Keratinocyte (primary cell): ENCODE measurements around the gene TCF7. TPM values are rescaled to one million over a fixed set of nuclear protein-coding genes. Genes with fewer than 3 reads are reported as not detected.

Source experiments
- DNase-seq: peaks from one replicate; pipeline ENCODE4 v3.0.0-alpha.2; 2011; ENCODE audit warnings: low read depth, missing footprints, low spot score
- FAIRE-seq: peaks from 2 replicates; lab custom pipeline; 2011; peaks lifted over from hg19 to GRCh38; lab: Jason Lieb, UNC
- H2AFZ ChIP-seq: 2 replicates; pipeline ENCODE4 v1.6.0; 2012; ENCODE audit warnings: low read length, control low read depth, inconsistent platforms; ENCODE audit not compliant: control insufficient read depth
- H3K27ac ChIP-seq: 2 replicates; pipeline ENCODE4 v1.5.1; 2011; ENCODE audit warnings: low read length; ENCODE audit not compliant: control insufficient read depth, insufficient read depth
- H3K27me3 ChIP-seq: 3 replicates; pipeline ENCODE4 v1.6.0; 2011; ENCODE audit warnings: low read length; ENCODE audit not compliant: control insufficient read depth, insufficient read depth; ENCODE audit errors: extremely low read depth
- H3K36me3 ChIP-seq, 2 experiments: 2 replicates in 1 of 2; 3 replicates in 1 of 2; pipeline ENCODE4 v1.5.1; 2011; ENCODE audit warnings: low read length in 2 of 2, mild to moderate bottlenecking in 1 of 2; ENCODE audit not compliant: control insufficient read depth in 2 of 2, insufficient read depth in 2 of 2; ENCODE audit errors: extremely low read depth in 1 of 2
- H3K4me1 ChIP-seq: 3 replicates; pipeline ENCODE4 v1.5.1; 2011; ENCODE audit warnings: low read length; ENCODE audit not compliant: control insufficient read depth, insufficient read depth; ENCODE audit errors: extremely low read depth
- H3K4me2 ChIP-seq: 3 replicates; pipeline ENCODE4 v1.6.0; 2011; ENCODE audit warnings: low read depth, low read length; ENCODE audit not compliant: control insufficient read depth, insufficient read depth; ENCODE audit errors: extremely low read depth
- H3K4me3 ChIP-seq, 3 experiments: fragments of 200-600 bp in 1 of 3; sonication (generic) in 1 of 3; 2 replicates in 2 of 3; 3 replicates in 1 of 3; pipeline ENCODE4 v1.5.1; 2011 to 2016; ENCODE audit warnings: low read length in 3 of 3, mild to moderate bottlenecking in 3 of 3, control low read depth in 2 of 3, inconsistent platforms in 1 of 3, low read depth in 1 of 3, mixed read lengths in 1 of 3, mixed run types in 1 of 3, moderate library complexity in 1 of 3; ENCODE audit not compliant: control insufficient read depth in 2 of 3, insufficient read depth in 2 of 3; ENCODE audit errors: extremely low read depth in 1 of 3
- H3K79me2 ChIP-seq: 2 replicates; pipeline ENCODE4 v1.6.0; 2012; ENCODE audit warnings: low read length; ENCODE audit not compliant: control insufficient read depth, insufficient read depth
- H3K9ac ChIP-seq: 3 replicates; pipeline ENCODE4 v1.6.0; 2011; ENCODE audit warnings: low read length; ENCODE audit not compliant: control insufficient read depth, insufficient read depth; ENCODE audit errors: extremely low read depth
- H3K9me1 ChIP-seq: 3 replicates; pipeline ENCODE4 v1.6.0; 2011; ENCODE audit warnings: low read length; ENCODE audit not compliant: control insufficient read depth, insufficient read depth; ENCODE audit errors: extremely low read depth
- H3K9me3 ChIP-seq: 2 replicates; pipeline ENCODE4 v1.5.1; 2012; ENCODE audit warnings: low read depth, low read length; ENCODE audit not compliant: control insufficient read depth
- H4K20me1 ChIP-seq: 3 replicates; pipeline ENCODE4 v1.6.0; 2011; ENCODE audit warnings: low read length; ENCODE audit not compliant: control insufficient read depth, insufficient read depth; ENCODE audit errors: extremely low read depth
- EZH2 ChIP-seq: IDR thresholded peaks from one replicate; pipeline ENCODE4 v1.6.1; 2012; ENCODE audit warnings: inconsistent platforms, mild to moderate bottlenecking, low read length, moderate library complexity
- dilution Hi-C: fragments of 300-500 bp; cut with MboI; formaldehyde crosslinking; loops from one replicate; pipeline ENCODE4 v1.7.0; 2020; ENCODE audit warnings: low sequenced_read_pairs; ENCODE audit not compliant: extremely low pct_ligation_motif_present
- polyA plus RNA-seq, 5 experiments: library from polyadenylated mRNA; depleted of rRNA in 3 of 5; stranded (reverse) in 3 of 5; stranded (forward) in 1 of 5; unstranded in 1 of 5; fragments of >200 nt; gene quantifications; 1 replicate in 1 of 5; 2 replicates in 3 of 5; 3 replicates in 1 of 5; pipeline versions ENCODE4 v1.2.1 to v1.2.3, GENCODE V29; 2011 to 2012; ENCODE audit warnings: missing spikeins in 2 of 5, low read depth in 1 of 5, low replicate concordance in 1 of 5
- TF ChIP-seq, protein P1 (sequence below), 3 experiments: IDR thresholded peaks in 1 of 3; conservative IDR thresholded peaks in 1 of 3; optimal IDR thresholded peaks in 1 of 3; 2 replicates in 2 of 3; 3 replicates in 1 of 3; pipeline versions ENCODE3 to v1.5.1; 2011; ENCODE audit warnings: low read length in 3 of 3, mild to moderate bottlenecking in 3 of 3, moderate library complexity in 2 of 3, control low read depth in 1 of 3, inconsistent platforms in 1 of 3; ENCODE audit not compliant: insufficient read depth in 2 of 3; ENCODE audit errors: extremely low read depth in 1 of 3

TCF7 gene
- polyA plus RNA-seq, 1 donor (not counting 4 experiments of a cell fraction or from before 2014, with no cell fraction given): 0.84 TPM

DNA sequence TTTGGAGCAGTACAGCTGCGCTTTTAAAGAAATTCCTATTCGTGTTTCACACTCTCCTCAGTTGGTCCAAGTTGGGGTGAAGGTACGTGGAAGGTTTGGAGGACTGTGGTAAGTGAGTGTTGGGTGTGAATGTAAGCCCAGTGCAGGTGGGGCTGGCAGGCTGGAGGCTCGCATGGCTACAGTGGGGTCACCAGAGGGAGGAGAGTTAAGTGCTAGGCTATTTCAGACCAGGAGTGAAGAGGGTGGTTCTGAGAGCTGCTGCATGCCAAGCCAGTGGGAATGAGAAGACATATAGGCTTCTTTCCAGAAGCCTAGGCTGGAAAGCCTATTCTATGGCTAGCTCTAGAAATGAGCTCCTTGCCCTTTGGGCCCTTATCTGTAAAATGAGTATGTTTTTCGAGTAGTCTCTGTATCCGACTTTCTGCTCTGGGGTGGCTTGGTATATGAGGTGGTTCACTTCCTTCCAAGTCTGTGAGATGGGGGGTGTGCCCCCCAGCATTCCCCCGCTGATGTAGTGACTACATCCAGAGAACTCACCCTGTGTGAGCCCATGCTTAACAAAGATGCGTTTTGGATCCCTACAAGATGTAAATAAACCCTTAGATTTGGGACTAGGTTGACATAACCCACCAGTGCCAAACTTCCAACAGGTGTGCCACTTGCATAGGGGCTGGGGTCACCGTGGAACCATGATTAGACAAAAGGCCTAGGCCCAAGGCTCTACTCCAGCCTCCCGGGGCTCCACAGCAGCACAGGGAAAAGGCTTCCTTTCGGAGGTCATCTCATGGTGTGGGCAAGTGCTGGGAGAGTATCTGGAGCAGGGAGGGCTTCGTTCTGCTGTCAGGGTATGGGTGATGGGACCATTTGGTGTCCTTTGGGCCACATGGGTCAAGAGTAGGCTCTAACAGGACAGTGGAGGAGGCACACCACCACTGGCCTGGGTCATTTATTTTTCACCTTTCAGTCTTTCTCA lies 2.6 kb downstream of the TCF7 start:
- dilution Hi-C loops: no loop called here
- H3K36me3 ChIP-seq: no peaks in the 10 kb centered on the region
- no peak overlapping the region for H3K4me3 ChIP-seq
- TF ChIP-seq, protein P1, sequence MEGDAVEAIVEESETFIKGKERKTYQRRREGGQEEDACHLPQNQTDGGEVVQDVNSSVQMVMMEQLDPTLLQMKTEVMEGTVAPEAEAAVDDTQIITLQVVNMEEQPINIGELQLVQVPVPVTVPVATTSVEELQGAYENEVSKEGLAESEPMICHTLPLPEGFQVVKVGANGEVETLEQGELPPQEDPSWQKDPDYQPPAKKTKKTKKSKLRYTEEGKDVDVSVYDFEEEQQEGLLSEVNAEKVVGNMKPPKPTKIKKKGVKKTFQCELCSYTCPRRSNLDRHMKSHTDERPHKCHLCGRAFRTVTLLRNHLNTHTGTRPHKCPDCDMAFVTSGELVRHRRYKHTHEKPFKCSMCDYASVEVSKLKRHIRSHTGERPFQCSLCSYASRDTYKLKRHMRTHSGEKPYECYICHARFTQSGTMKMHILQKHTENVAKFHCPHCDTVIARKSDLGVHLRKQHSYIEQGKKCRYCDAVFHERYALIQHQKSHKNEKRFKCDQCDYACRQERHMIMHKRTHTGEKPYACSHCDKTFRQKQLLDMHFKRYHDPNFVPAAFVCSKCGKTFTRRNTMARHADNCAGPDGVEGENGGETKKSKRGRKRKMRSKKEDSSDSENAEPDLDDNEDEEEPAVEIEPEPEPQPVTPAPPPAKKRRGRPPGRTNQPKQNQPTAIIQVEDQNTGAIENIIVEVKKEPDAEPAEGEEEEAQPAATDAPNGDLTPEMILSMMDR (optimal IDR thresholded peaks at IDR 0.05 in 1 of 3, IDR thresholded peaks at IDR 0.05 in 1 of 3, conservative IDR thresholded peaks at IDR 0.05 in 1 of 3; ENCODE audit: extremely low read depth in 1 of 3, insufficient read depth in 2 of 3, low read length in 3 of 3): no peak
- TF ChIP-seq EZH2: no peak
- no peak overlapping the region for H3K9ac ChIP-seq
- H3K4me1 ChIP-seq: peaks cover 5% of the 10 kb centered on the region
- H3K27ac ChIP-seq: no peak overlapping the region
- no peaks in the 10 kb centered on the region for H3K9me1 ChIP-seq
- FAIRE-seq (no peak), DNase-seq (no peak)
- H3K4me2 ChIP-seq: no peak overlapping the region
- no peaks in the 10 kb centered on the region for H4K20me1 ChIP-seq
- no peak overlapping the region for H2AFZ ChIP-seq
- peaks cover 13% of the 10 kb centered on the region for H3K27me3 ChIP-seq
- H3K9me3 ChIP-seq: no peaks in the 10 kb centered on the region
- H3K79me2 ChIP-seq: no peaks in the 10 kb centered on the region

DNA sequence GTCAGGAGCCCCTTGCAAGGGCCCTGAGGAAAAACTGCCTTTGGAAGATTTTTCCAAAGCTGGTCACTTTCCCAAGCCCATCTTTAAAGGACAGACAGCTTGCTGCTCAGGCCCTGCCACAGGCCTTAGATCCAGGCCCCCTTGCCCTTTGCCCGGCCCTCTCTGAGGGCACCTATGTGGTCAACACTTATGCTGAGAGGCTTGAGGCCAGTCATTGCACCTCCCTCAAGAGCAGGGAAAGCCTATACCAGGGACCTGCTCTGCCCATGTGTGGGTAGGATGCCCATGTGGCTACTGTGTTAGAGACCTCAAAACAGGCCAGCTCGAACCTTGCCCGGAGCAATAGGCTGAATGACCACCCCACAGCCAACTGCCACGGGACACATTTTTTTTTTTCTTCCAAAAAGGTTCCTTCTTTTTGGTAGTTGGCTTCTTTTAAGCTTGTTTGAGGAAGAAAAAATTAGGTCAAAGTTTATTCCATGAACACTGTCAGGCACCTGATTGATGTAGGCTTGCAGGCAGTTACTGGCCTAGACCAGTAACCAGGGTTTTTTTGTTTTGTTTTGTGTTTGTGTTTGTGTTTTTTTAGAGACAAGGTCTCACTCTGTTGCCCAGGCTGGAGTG lies 3.8 kb downstream of the TCF7 start:
- H3K4me1 ChIP-seq: peaks cover 5% of the 10 kb centered on the region
- no peak overlapping the region for H3K4me3 ChIP-seq
- no peak overlapping the region for H2AFZ ChIP-seq
- no peak overlapping the region for H3K27ac ChIP-seq
- H3K9ac ChIP-seq: no peak overlapping the region
- FAIRE-seq: no peak
- DNase-seq: no peak
- peaks cover 11% of the 10 kb centered on the region for H3K27me3 ChIP-seq
- dilution Hi-C loops: no loop called here
- no peaks in the 10 kb centered on the region for H3K79me2 ChIP-seq
- H3K9me3 ChIP-seq: no peaks in the 10 kb centered on the region
- TF ChIP-seq, protein P1 (optimal IDR thresholded peaks at IDR 0.05 in 1 of 3, IDR thresholded peaks at IDR 0.05 in 1 of 3, conservative IDR thresholded peaks at IDR 0.05 in 1 of 3; ENCODE audit: extremely low read depth in 1 of 3, insufficient read depth in 2 of 3, low read length in 3 of 3): no peak
- no peak for TF ChIP-seq EZH2
- H3K9me1 ChIP-seq: no peaks in the 10 kb centered on the region
- no peaks in the 10 kb centered on the region for H4K20me1 ChIP-seq
- no peaks in the 10 kb centered on the region for H3K36me3 ChIP-seq
- no peak overlapping the region for H3K4me2 ChIP-seq
